Endothelial cell (in vitro differentiated cells): ENCODE measurements around the gene ZSWIM8. TPM values are rescaled to one million over a fixed set of nuclear protein-coding genes. Genes with fewer than 3 reads are reported as not detected.

Experiments
- DNase-seq: peaks from one replicate; pipeline ENCODE4 v3.0.0; 2021; ENCODE audit warnings: low spot score
- H3K27ac Mint-ChIP-seq: one replicate; pipeline ENCODE4 v1.8.0; 2021; ENCODE audit warnings: mixed read lengths, inconsistent platforms; ENCODE audit not compliant: unreplicated experiment
- H3K27me3 Mint-ChIP-seq: one replicate; pipeline ENCODE4 v1.8.0; 2021; ENCODE audit warnings: mild to moderate bottlenecking, moderate library complexity, mixed read lengths, inconsistent platforms; ENCODE audit not compliant: unreplicated experiment
- H3K36me3 Mint-ChIP-seq: one replicate; pipeline ENCODE4 v1.8.0; 2021; ENCODE audit warnings: mild to moderate bottlenecking, low read depth, mixed read lengths, inconsistent platforms; ENCODE audit not compliant: unreplicated experiment
- H3K4me1 Mint-ChIP-seq: one replicate; pipeline ENCODE4 v1.8.0; 2021; ENCODE audit warnings: mild to moderate bottlenecking, mixed read lengths, inconsistent platforms; ENCODE audit not compliant: unreplicated experiment
- H3K4me3 Mint-ChIP-seq: one replicate; pipeline ENCODE4 v1.8.0; 2021; ENCODE audit warnings: mild to moderate bottlenecking, mixed read lengths, inconsistent platforms; ENCODE audit not compliant: unreplicated experiment
- H3K9me3 Mint-ChIP-seq: one replicate; pipeline ENCODE4 v1.8.0; 2021; ENCODE audit warnings: mixed read lengths, inconsistent platforms; ENCODE audit not compliant: unreplicated experiment
- CTCF ChIP-seq: fragments of 200-600 bp; sonication (generic); IDR thresholded peaks from one replicate; pipeline ENCODE4 v1.5.0; 2021; ENCODE audit warnings: antibody characterized with exemption; ENCODE audit not compliant: unreplicated experiment
- total RNA-seq: library from RNA; stranded (reverse); fragmentation: NEBNext Ultra II Directional; extraction: Animal tissue kit (Norgen Biotek cat#: 25700); gene quantifications from one replicate; pipeline ENCODE4 v1.2.1, GENCODE V29; 2021; ENCODE audit not compliant: unreplicated experiment

The ZSWIM8 gene
- total RNA-seq, 1 donor from 2014 or later: 176 TPM

DNA sequence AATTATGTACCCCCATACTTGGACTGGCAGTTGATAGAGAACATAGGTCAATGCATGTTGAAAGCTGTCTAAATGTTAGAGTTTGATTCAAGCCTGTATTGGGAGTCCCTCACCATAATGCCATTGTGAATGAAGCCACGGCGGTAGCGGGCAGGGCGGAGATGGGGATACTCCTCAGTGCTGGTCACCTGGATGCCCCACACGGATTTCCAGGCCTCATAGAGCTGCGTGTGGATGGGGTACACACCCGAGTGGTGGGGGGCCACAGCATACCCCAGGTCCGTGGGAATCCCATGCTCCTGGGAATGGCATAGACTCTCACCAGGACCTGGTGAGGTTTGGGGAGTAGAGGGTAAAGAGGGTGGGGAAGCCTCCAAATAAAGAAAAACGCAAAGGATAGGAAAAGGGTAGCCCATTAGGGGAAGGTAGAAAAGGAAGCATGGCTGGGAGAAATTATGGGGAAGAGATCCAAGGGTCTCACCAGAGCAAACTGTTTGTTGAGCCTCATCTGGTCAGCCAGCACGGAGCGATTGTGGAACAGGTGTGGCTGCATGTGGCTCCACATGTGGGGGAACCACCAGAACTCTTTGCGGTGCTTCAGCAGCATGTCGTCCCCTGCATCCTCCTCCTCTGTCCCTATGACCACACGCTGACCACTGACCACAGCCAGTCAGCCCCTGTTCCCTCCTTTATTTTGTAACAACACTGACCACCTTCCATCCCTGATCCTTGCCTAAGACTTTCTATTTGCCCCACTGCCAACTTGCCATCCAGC, 21.0 kb downstream of the ZSWIM8 start:
- no peak for DNase-seq
- peaks cover 15% of the 10 kb centered on the region for H3K27me3 Mint-ChIP-seq
- TF ChIP-seq CTCF: no peak
- H3K36me3 Mint-ChIP-seq: peaks cover 51% of the 10 kb centered on the region
- H3K27ac Mint-ChIP-seq: peak overlapping the region; percentile 84
- peaks cover 23% of the 10 kb centered on the region for H3K4me1 Mint-ChIP-seq
- H3K4me3 Mint-ChIP-seq: peak overlapping the region; percentile 43
- H3K9me3 Mint-ChIP-seq: no peaks in the 10 kb centered on the region

DNA sequence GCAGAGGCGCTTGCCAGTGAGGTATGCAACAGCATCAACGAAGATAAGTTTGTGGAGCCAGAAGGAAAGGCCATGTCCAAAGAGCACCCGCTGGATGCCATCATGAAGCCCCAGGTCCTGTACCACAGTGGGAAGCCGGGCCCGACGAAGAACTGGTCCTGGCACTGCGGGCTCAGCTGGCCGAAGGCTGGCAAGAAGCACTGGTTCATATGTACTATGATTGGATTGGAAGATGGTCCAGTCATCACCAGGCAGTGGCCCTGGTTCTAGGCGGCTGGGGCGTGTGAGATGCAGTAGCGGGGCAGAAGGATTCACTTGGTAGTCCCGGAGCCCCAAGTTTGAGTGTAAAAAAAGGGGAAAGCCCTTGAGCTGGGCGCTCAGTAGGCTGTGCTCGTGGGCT, 22.1 kb downstream of the ZSWIM8 start:
- peaks cover 23% of the 10 kb centered on the region for H3K4me1 Mint-ChIP-seq
- H3K36me3 Mint-ChIP-seq: peaks cover 49% of the 10 kb centered on the region
- no peak for DNase-seq
- no peak overlapping the region for H3K27ac Mint-ChIP-seq
- no peak overlapping the region for H3K4me3 Mint-ChIP-seq
- H3K27me3 Mint-ChIP-seq: peaks cover 11% of the 10 kb centered on the region
- no peaks in the 10 kb centered on the region for H3K9me3 Mint-ChIP-seq
- TF ChIP-seq CTCF: no peak

DNA sequence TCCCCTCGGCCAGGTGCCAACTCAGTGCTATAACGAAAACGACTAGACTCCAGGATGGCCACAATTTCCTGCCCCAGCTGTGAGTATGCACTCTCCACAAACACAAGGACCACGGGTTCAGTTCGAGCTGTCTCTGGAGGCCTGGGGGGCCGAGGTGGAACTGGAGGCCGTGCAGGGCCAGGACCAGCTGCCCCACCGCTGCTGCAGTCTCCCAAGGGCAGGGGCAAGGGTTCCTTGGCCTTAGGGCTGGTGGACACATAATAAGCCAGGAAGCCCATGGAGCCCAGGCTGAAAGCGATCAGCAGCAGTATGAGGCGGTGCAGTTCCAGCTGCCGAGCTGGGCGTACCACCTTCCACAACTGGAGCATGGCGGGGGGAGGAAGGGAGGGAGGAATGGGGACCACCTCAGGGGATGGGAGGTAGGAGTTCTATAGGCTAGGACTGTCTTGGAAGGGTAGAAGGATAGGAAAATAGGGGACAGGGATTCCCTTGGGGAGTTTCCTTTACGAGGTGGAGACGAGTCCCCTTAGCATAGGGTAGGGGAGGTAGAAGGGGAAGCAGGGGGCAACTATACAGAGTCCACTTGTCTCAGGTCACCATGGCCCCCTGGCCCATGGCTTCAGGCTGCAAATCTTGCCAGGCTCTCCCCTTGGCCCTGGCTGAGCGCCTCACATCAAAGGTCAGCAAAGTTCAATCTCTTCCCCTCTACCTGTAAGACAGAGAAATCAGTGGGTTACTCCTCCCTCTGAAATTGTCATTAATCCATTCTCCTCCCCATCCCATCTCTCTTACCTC, 22.8 kb downstream of the ZSWIM8 start:
- peaks cover 13% of the 10 kb centered on the region for H3K27me3 Mint-ChIP-seq
- H3K27ac Mint-ChIP-seq: no peak overlapping the region
- TF ChIP-seq CTCF: no peak
- peak overlapping the region; percentile 31 for H3K4me3 Mint-ChIP-seq
- peaks cover 41% of the 10 kb centered on the region for H3K36me3 Mint-ChIP-seq
- no peaks in the 10 kb centered on the region for H3K9me3 Mint-ChIP-seq
- no peak for DNase-seq
- peaks cover 23% of the 10 kb centered on the region for H3K4me1 Mint-ChIP-seq

GRCh38 chr10:73809061-73809818, 23.8 kb downstream of the ZSWIM8 start:
- Mint-ChIP-seq H3K9me3 (no peaks in the 10 kb centered on the region), H3K27me3 (peaks cover 13% of the 10 kb centered on the region), H3K27ac (peak overlapping the region; percentile 12), H3K4me1 (peaks cover 23% of the 10 kb centered on the region), H3K36me3 (peaks cover 40% of the 10 kb centered on the region), H3K4me3 (peak overlapping the region; percentile 57)
- no peak for TF ChIP-seq CTCF
- no peak for DNase-seq
